KMS-11 (cell line): ENCODE data around the gene MMAB.

ENCODE experiments used
- H2AFZ ChIP-seq: fragments of 200-600 bp; sonication (generic); 2 replicates; pipeline ENCODE4 v1.6.1; 2016; ENCODE audit warnings: antibody characterized with exemption, mixed run types, low read depth
- H3K27ac ChIP-seq: fragments of 200-600 bp; sonication (generic); 2 replicates; pipeline ENCODE4 v1.6.1; 2016; ENCODE audit warnings: mild to moderate bottlenecking, mixed run types
- H3K27me3 ChIP-seq: fragments of 200-600 bp; sonication (generic); 2 replicates; pipeline ENCODE4 v1.6.1; 2017; ENCODE audit warnings: mild to moderate bottlenecking, low read depth, mixed run types, moderate library complexity; ENCODE audit not compliant: insufficient read depth
- H3K36me3 ChIP-seq: fragments of 200-600 bp; sonication (generic); 2 replicates; pipeline ENCODE4 v1.6.1; 2017; ENCODE audit warnings: mild to moderate bottlenecking, mixed run types; ENCODE audit not compliant: insufficient read depth
- H3K4me1 ChIP-seq: fragments of 200-600 bp; sonication (generic); 2 replicates; pipeline ENCODE4 v1.6.1; 2016; ENCODE audit warnings: mild to moderate bottlenecking, low read depth, mixed run types; ENCODE audit not compliant: poor library complexity, severe bottlenecking
- H3K4me2 ChIP-seq: fragments of 200-600 bp; sonication (generic); 2 replicates; pipeline ENCODE4 v1.7.0; 2016; ENCODE audit warnings: mild to moderate bottlenecking, mixed run types
- H3K4me3 ChIP-seq: fragments of 200-600 bp; sonication (generic); IDR thresholded peaks from 2 replicates; pipeline ENCODE4 v1.6.1; 2017; ENCODE audit warnings: low read depth, low read length, mixed read lengths; ENCODE audit not compliant: insufficient read depth
- H3K79me2 ChIP-seq: fragments of 200-600 bp; sonication (generic); 2 replicates; pipeline ENCODE4 v1.6.1; 2016; ENCODE audit warnings: low read depth, mixed run types; ENCODE audit not compliant: insufficient read depth
- H3K9ac ChIP-seq: fragments of 200-600 bp; sonication (generic); 2 replicates; pipeline ENCODE4 v1.6.1; 2016; ENCODE audit warnings: mild to moderate bottlenecking, mixed run types
- H4K20me1 ChIP-seq: fragments of 200-600 bp; sonication (generic); 2 replicates; pipeline ENCODE4 v1.6.1; 2016; ENCODE audit warnings: mild to moderate bottlenecking, mixed run types; ENCODE audit not compliant: insufficient read depth
- TF ChIP-seq, protein P1 (sequence below): fragments of 200-600 bp; sonication (generic); conservative IDR thresholded peaks from 2 replicates; pipeline ENCODE4 v1.6.1; 2017; ENCODE audit warnings: low read depth, mild to moderate bottlenecking, antibody characterized with exemption, low read length, moderate library complexity, mixed read lengths

The MMAB gene

DNA sequence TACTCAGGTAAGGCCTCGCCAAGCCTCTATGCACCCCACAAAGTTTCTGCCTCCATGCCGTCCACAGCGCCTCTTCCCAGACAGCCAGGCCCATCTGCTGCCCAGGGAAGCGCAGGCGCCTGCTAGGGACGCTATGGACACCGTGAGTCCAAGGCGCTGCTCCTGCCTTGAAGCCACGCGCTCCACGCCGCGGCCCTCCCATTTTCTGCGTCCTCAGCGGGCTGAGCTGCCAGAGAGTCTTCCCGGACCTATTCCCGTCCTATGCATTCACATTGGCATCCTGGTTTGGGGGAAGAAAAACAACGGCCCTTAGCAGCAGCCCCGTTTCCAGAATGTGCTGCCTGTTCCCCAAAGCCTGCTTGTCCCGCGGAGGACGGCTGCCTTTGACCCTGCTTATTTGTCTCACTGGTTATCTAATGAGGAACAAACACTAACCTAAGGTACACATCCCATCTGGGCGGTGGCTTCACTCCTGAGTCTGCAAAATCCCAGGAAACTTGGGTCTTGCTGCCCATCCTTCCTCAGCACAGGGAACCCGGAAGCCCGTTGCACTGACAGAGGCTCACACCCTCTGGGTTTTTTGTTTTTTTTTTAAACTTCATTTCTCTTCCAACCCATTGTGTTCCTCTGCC is 38.0 kb downstream of the MMAB start:
- Histone ChIP-seq H3K27ac (no peak overlapping the region), H4K20me1 (no peaks in the 10 kb centered on the region), H3K27me3 (no peaks in the 10 kb centered on the region), H3K9ac (no peak overlapping the region), H3K4me2 (no peak overlapping the region), H3K79me2 (no peaks in the 10 kb centered on the region), H2AFZ (no peak overlapping the region), H3K4me3 (no peak overlapping the region), H3K4me1 (no peaks in the 10 kb centered on the region), H3K36me3 (no peaks in the 10 kb centered on the region)
- TF ChIP-seq, protein P1, sequence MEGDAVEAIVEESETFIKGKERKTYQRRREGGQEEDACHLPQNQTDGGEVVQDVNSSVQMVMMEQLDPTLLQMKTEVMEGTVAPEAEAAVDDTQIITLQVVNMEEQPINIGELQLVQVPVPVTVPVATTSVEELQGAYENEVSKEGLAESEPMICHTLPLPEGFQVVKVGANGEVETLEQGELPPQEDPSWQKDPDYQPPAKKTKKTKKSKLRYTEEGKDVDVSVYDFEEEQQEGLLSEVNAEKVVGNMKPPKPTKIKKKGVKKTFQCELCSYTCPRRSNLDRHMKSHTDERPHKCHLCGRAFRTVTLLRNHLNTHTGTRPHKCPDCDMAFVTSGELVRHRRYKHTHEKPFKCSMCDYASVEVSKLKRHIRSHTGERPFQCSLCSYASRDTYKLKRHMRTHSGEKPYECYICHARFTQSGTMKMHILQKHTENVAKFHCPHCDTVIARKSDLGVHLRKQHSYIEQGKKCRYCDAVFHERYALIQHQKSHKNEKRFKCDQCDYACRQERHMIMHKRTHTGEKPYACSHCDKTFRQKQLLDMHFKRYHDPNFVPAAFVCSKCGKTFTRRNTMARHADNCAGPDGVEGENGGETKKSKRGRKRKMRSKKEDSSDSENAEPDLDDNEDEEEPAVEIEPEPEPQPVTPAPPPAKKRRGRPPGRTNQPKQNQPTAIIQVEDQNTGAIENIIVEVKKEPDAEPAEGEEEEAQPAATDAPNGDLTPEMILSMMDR: no peak

DNA sequence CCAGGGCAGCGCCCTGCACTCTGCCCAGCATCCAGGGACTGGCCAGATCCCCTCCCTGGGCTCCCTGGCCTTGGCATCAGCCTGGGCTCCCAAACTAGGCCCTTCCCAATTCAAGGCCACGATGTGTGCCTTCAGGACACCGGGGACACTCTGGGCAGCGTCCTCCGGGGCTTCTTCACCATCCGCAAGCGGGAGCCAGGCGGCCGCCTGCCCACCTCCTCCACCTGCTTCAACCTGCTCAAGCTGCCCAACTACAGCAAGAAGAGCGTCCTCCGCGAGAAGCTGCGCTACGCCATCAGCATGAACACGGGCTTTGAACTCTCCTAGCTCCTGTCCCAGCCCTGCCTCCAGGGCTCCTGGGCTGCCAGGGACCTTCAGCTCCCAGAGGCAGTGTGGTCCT is 38.8 kb downstream of the MMAB start:
- TF ChIP-seq, protein P1: no peak
- Histone ChIP-seq H2AFZ (no peak overlapping the region), H3K79me2 (no peaks in the 10 kb centered on the region), H3K4me1 (no peaks in the 10 kb centered on the region), H4K20me1 (no peaks in the 10 kb centered on the region), H3K4me2 (no peak overlapping the region), H3K4me3 (no peak overlapping the region), H3K9ac (no peak overlapping the region), H3K27ac (no peak overlapping the region), H3K27me3 (no peaks in the 10 kb centered on the region), H3K36me3 (no peaks in the 10 kb centered on the region)

DNA sequence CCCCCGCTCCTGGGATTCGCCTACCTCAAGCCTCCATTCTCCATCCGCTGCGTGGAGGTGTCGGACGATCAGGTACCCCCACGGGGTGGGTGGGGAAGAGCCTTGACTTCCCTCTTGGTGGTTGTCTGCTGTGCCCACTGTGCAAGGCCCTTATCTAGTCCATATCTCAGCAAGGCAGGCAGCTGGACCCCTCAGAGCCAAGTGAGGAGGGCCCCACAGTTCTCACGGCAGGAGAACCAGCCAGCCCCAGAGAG is 39.9 kb downstream of the MMAB start:
- Histone ChIP-seq H3K79me2 (no peaks in the 10 kb centered on the region), H2AFZ (no peak overlapping the region), H3K9ac (no peak overlapping the region), H3K4me1 (no peaks in the 10 kb centered on the region), H4K20me1 (no peaks in the 10 kb centered on the region), H3K36me3 (no peaks in the 10 kb centered on the region), H3K27ac (no peak overlapping the region), H3K4me3 (no peak overlapping the region), H3K4me2 (no peak overlapping the region), H3K27me3 (no peaks in the 10 kb centered on the region)
- TF ChIP-seq, protein P1: no peak

- no peak overlapping the region for H3K4me2 ChIP-seq
- no peaks in the 10 kb centered on the region for H4K20me1 ChIP-seq
- no peaks in the 10 kb centered on the region for H3K4me1 ChIP-seq
- H3K27me3 ChIP-seq: no peaks in the 10 kb centered on the region
- no peak overlapping the region for H3K4me3 ChIP-seq
- no peaks in the 10 kb centered on the region for H3K79me2 ChIP-seq
- H3K27ac ChIP-seq: no peak overlapping the region
- H3K9ac ChIP-seq: no peak overlapping the region
- H2AFZ ChIP-seq: no peak overlapping the region
- TF ChIP-seq, protein P1: no peak
- no peaks in the 10 kb centered on the region for H3K36me3 ChIP-seq
Measured at GRCh38 chr12:109532721-109533486, 40.4 kb downstream of the MMAB start.
